Measurements from ENCODE around the gene C1RL.

DNA sequence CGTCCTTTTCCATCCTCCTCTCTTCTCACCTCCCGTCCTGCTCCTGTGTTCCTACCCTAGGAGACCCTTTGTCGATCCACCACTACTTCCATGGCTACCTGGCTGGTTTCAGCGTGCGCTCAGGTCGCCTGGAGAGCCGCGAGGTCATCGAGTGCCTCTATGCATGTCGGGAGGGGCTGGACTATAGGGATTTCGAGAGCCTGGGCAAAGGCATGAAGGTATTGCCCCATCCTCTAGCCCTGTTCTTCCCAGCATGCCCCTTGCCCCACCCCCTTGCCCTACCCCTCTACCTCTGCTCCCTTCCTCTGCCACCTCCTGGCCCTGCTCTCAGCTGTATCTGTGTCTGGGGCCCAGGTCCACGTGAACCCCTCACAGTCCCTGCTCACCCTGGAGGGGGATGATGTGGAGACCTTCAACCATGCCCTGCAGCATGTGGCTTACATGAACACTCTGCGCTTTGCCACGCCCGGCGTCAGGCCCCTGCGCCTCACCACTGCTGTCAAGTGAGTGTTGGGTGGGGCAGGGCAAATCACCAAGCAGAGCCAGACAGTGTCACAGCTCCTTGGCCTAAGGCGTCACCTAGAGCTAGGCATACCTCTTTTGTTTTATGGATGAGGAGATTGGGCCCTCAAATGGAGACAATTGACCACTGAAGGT, 33.9 kb upstream of the C1RL start:
- TF ChIP-seq CTCF (IDR thresholded peaks at IDR 0.05 in 8 of 11, conservative IDR thresholded peaks at IDR 0.05 in 3 of 11) (no peak), POLR2AphosphoS5 (IDR thresholded peaks at IDR 0.05) (peak in 1 of 3 donors; percentile 13)

All from spleen (tissue), 7 donors.